ENCODE measurements around the gene TXNRD2.
"Not testable (repeated sequence)": the region's sequence is repeated elsewhere in the genome, so short reads cannot be mapped to it uniquely, and the experiment has no call there.

TXNRD2 gene

DNA sequence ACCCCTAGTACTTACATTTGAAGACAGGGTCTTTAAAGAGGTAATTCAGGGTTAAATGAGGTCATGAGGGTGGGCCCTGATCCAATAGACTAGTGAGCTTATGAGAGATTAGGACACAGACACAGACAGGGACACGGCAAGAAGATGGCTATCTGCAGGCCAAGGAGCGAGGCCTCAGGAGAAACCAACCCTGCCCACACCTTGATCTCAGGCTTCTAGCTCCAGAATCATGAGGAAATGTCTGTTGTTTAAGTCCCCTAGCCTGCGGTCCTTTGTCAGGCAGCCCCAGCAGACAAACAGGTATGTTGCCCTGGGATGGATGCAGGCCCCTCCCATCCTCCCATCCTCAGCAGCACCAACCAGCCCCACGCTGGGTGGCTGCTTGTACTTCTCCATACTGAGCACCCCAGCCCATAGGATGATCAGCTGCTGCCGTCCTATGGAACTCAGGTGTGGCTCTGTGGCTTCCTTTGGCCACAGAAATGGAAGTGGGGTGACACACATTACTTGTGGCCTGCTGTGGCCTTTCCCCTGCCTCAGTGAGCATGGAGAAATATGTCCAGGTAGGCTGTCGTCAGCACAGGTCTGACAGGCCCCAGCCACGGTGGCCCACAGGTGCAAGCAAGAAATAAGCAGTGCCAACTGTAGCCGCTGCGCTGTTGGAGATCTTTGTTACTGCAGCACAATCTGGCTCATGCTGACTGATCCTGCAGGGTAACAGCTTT is 94.8 kb downstream of the TXNRD2 start:
- TF ChIP-seq POLR2A (IDR thresholded peaks at IDR 0.05; ENCODE audit: low read length) (no peak), GATA1 (IDR thresholded peaks at IDR 0.05; ENCODE audit: low read depth, low read length) (no peak)
- no peak for DNase-seq

- TF ChIP-seq GATA1 (IDR thresholded peaks at IDR 0.05; ENCODE audit: low read depth, low read length) = no peak
- no peak for TF ChIP-seq POLR2A (IDR thresholded peaks at IDR 0.05; ENCODE audit: low read length)
- no peak for DNase-seq
Observed at GRCh38 chr22:19845054-19845722, 96.4 kb downstream of the TXNRD2 start.

DNA sequence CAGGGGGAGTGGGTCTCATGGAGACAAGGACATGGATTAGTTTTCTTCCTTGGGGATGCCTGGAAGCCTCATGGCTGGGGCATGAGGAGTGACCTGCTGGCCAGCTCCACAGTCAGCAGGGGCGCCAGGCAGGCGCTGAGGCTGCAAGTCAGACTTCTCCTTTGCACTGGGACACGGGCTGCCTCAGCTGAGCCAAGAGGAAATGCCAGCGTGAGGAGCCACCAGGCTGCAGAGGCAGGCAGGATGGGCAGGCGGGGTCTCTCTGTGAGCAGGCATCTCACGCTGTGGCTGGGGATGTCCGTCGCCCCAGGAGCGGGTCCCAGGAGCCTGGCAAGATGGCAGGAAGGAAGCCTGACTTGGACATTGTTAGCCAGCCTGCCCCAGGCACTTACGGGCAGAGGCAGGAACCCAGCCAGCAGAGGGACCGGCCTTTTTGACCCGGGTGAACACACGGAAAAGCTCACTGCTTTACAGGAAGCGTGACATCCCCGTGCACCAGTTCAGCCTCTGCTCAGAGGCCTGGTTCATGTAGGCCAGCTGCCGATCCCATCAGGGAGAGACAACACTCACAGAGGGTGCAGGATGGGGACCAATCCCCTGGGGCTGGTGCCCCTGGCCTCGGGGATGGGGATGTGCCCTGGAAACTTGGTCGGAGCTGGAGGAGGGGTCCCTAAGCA is 97.1 kb downstream of the TXNRD2 start:
- TF ChIP-seq GATA1 (IDR thresholded peaks at IDR 0.05; ENCODE audit: low read depth, low read length) = no peak
- no peak for DNase-seq

DNA sequence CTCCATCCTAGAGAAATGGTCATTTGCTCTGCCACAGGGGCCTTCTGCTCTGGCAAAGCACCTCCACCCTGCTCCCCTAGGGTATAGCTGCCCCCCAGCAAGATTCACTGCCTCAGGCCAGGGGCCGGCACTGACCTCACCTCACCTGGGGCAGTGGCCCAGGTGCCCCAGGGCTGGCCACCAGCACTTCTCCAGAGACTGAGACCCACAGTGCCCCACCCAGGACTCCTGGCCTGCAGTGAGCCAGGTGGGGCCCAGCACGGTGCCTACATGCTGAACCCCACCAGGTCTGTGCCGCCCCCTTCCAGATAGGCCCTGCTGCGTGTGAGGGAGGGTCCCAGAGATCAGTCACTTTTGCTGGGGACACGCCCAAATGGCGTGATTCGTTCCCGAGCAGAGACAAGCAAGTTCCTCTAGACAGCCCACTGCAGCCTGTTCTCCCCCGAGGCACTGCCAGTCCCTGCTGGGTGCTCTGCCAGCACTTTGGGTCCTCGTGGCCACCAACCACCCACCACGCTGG is 97.7 kb downstream of the TXNRD2 start:
- no peak for TF ChIP-seq POLR2A (IDR thresholded peaks at IDR 0.05; ENCODE audit: low read length)
- no peak for TF ChIP-seq GATA1 (IDR thresholded peaks at IDR 0.05; ENCODE audit: low read depth, low read length)
- DNase-seq = no peak

DNA sequence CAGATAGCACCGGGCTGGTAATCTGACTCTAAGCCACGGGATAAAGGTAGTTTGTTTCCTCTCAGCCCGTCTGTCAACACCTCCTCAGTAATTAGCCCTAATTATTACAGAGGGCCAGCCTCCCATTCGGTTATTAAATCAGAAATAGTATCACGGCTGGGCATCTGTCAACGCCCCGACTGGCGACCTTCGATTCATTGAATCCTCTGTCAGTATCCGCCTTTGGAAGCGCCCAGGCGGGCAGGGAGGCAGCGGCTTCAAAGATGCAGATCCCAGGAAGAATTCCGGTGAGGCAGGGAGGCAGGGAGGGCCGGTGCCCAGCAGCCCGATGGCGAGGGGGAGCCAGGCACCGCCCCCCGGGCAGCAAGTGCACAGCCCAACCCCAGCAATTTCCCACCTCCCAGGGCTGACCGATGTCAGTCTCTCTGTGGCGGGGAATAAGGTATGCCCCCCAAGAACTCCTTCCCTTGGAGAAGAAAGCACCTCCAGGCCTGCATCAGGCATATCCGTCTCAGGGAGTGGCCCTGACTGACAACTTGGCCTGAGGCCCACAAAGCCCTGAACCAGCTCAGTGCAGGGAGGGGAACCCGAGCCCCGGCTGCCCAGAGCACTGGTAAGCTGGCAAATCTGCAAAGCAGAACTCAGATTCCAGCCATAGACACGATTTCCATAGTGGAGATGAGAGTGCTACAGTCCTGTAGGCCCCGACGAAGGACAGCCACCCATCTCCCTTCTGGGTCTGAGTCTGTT is 98.3 kb downstream of the TXNRD2 start:
- DNase-seq = no peak
- TF ChIP-seq POLR2A (IDR thresholded peaks at IDR 0.05; ENCODE audit: low read length) (no peak), GATA1 (IDR thresholded peaks at IDR 0.05; ENCODE audit: low read depth, low read length) (no peak)

DNA sequence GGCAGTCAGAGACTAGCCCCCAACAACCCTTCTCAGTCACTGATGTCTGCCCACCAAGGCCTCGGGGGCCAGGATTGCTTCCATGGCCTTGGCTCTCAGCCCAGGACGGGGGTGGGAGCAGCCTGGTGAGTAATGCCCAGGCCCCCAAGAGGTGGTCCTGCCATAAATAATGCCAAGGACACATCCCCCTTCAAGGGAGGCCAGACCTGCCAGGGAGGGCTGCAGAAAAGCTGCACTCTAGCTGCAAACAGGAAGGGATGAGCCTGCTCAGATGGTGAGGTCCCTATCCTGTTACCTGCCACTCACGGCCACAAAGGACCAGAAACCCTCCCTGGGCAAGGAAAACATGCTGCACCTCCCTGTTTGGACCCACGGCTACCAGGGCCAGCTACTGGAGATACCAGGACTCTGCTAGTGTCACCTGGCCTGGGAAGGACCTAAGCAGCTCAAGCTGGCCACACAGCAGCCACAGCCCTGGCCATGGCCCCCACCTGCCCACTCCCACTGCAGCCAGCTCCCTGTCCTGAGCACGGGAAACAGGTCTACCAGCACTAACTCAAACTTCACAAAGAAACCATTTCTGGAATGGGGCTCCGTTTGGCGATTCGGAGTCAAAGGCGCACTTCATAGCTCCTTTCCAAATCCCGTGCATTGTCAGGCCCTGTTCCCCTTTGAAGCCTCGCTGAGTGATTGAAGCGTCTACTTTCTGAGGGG is 99.1 kb downstream of the TXNRD2 start:
- no peak for DNase-seq
- no peak for TF ChIP-seq GATA1 (IDR thresholded peaks at IDR 0.05; ENCODE audit: low read depth, low read length)
- TF ChIP-seq POLR2A (IDR thresholded peaks at IDR 0.05; ENCODE audit: low read length) = no peak

DNA sequence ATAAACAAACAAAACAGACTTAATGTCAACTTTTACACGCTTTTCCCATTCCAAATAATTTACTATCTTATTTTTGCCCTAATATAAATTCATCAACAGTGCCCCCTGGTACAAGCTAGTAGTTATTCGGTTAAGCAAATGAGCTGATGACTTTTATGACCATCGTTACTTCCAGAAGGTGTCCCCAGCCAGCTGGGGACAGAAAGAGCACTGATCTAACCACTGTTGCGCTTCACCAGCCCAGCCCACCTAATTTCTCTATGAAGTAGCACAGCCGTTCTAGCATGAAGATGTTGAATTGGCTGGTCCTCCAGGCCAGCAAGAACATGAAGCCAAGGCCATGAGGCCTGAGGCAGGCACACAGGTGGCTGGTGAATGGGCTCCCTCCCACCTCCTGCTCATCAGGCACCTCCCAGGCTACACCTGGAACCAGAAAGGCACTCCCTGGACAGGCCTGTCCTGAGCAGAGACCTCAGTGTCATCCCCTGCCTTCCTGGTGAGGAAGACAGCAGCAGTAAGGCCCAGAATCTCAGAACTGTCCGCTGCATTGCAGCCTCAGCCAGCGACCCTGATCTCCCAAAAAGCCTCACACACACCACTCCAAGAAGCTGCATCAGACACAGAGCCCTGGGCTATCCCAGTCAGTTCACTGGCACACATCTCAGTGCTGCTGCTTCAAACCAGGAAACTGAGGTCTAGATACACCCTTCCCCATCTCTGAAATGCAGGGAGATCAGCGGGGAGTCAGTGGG is 99.8 kb downstream of the TXNRD2 start:
- no peak for DNase-seq
- no peak for TF ChIP-seq POLR2A (IDR thresholded peaks at IDR 0.05; ENCODE audit: low read length)
- TF ChIP-seq GATA1 (IDR thresholded peaks at IDR 0.05; ENCODE audit: low read depth, low read length) = no peak

DNA sequence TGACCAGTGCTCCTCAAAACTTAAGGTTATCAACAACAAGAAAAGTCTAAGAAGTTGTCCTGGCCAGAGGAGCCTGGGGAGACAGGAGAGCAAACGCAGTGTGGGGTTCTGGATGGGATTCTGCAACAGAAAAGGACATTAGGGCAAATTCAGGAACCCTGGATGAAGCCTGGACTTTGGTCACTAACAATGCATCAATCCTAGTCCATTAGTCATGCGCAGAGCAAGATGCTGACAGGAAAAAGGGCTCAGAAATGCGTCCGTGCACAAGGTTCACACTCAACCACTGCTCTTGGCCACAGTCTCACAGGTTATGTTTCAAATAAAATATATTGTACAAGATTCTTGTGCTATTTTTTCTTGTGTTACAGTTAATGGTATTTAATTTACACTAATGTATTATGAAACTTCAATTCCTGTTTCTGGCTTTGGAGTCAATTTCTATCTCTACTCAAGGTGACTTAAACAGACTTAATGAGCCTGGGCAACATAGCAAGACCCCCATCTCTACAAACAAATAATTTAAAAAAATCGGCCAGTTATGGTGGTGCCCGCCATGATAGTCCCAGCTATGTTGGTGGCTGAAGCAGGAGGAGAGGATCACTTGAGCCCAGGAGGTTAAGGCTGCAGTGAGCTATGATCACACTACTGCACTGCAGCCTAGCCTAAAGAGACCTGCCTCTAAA is 100.5 kb downstream of the TXNRD2 start:
- TF ChIP-seq GATA1 (IDR thresholded peaks at IDR 0.05; ENCODE audit: low read depth, low read length) (no peak), POLR2A (IDR thresholded peaks at IDR 0.05; ENCODE audit: low read length) (no peak)
- DNase-seq = no peak

DNA sequence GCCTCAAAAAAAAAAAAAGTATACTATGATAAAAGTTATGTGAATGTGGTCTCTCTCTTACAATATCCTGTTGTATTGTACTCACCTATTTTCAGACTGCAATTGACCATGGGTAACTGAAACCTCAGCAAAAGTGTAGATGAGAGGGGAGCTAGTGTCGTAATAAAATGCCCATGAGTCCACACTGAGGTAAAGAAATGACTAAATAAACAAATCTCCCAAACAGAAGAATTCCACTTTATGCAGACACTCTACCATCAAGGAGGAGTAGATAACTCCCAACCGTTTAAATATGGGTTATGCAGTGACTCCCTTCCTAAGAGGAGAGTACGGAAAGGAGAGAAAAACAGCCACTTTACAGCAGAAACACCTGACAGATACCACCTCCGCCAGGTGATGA is 101.6 kb downstream of the TXNRD2 start:
- TF ChIP-seq POLR2A (IDR thresholded peaks at IDR 0.05; ENCODE audit: low read length) = no peak
- no peak for TF ChIP-seq GATA1 (IDR thresholded peaks at IDR 0.05; ENCODE audit: low read depth, low read length)
- DNase-seq = no peak

DNA sequence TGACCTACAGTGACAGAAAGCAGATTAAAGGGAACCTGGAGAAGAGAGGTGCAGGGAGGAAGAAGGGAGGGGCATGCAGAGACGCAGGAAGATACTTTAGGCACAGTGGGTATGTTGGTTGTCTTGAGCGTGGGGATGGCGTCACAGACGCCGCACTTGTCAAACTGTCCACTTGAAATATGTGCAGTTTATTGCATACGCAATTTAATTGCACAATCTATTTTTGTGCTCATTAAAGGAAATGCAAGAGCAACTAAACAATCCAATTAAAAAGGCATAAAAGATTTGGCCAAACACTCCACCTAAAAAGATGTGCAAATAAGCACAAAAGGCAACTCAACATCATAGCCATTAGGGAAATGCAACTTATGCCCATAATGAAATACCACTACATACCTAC is 103.7 kb downstream of the TXNRD2 start:
- TF ChIP-seq POLR2A (IDR thresholded peaks at IDR 0.05; ENCODE audit: low read length) (no peak), GATA1 (IDR thresholded peaks at IDR 0.05; ENCODE audit: low read depth, low read length) (no peak)
- no peak for DNase-seq

- no peak for DNase-seq
- no peak for TF ChIP-seq GATA1 (IDR thresholded peaks at IDR 0.05; ENCODE audit: low read depth, low read length)
- no peak for TF ChIP-seq POLR2A (IDR thresholded peaks at IDR 0.05; ENCODE audit: low read length)
Observed at GRCh38 chr22:19836512-19836911, 105.1 kb downstream of the TXNRD2 start.

DNA sequence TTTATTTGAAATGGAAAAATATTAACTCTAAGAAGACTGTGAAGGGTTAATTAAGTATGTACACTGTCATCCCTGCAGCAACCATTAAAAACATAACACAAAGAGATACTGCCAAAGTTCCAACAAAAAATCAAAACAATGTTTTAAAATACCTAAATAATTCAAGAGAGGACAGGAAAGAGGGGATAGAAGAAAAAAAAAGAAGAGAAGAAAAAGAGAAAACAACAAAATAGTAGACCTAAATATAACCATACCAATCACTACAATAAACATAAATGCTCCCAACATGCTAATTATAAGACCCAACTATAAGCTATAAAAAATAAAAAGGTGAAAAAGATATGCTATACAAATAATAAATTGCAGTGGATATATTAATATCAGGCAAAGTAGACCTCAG is 107.0 kb downstream of the TXNRD2 start:
- no peak for DNase-seq
- TF ChIP-seq GATA1 (IDR thresholded peaks at IDR 0.05; ENCODE audit: low read depth, low read length) (no peak), POLR2A (IDR thresholded peaks at IDR 0.05; ENCODE audit: low read length) (no peak)

GRCh38 chr22:19833327-19833726 is 108.3 kb downstream of the TXNRD2 start:
- DNase-seq = not testable (repeated sequence)

All from erythroblast (primary cell).